Hematopoietic multipotent progenitor cell (in vitro differentiated cells): ENCODE results near the gene GALNT18. TPM values are rescaled to one million over a fixed set of nuclear protein-coding genes. Genes with fewer than 3 reads are reported as not detected.
A peak's percentile ranks its signal among the peaks of the same experiment; 100 is the strongest.

Experiments
- DNase-seq, 3 donors: peaks; one replicate each; pipeline ENCODE4 v3.0.0-alpha.2; 2011 to 2015; ENCODE audit warnings: low read depth in 2 of 3, low spot score in 2 of 3
- total RNA-seq: library from RNA; depleted of rRNA; stranded (reverse); fragments of >200 nt; gene quantifications from one replicate; pipeline ENCODE4 v1.2.3, GENCODE V29; 2012

Gene GALNT18
- total RNA-seq, 1 donor: 0.54 TPM

GRCh38 chr11:11570823-11571222, 51.0 kb downstream of the GALNT18 start:
- no peak for DNase-seq

GRCh38 chr11:11569936-11570491, 51.8 kb downstream of the GALNT18 start:
- DNase-seq: no peak

- DNase-seq: no peak
Measured at GRCh38 chr11:11568651-11569229, 53.1 kb downstream of the GALNT18 start.

GRCh38 chr11:11567936-11568650, 53.7 kb downstream of the GALNT18 start:
- no peak for DNase-seq

GRCh38 chr11:11565636-11566035, 56.2 kb downstream of the GALNT18 start:
- DNase-seq: peak in 1 of 3 donors; percentile 67

GRCh38 chr11:11563200-11563975, 58.4 kb downstream of the GALNT18 start:
- no peak for DNase-seq

- no peak for DNase-seq
Measured at GRCh38 chr11:11561991-11562390, 59.8 kb downstream of the GALNT18 start.

GRCh38 chr11:11558826-11559225, 63.0 kb downstream of the GALNT18 start:
- peak in 1 of 3 donors; percentile 3 for DNase-seq

- DNase-seq: no peak
Measured at GRCh38 chr11:11558396-11558795, 63.4 kb downstream of the GALNT18 start.

GRCh38 chr11:11555208-11555607, 66.6 kb downstream of the GALNT18 start:
- no peak for DNase-seq

GRCh38 chr11:11553573-11553972, 68.2 kb downstream of the GALNT18 start:
- no peak for DNase-seq

- DNase-seq: no peak
Measured at GRCh38 chr11:11552529-11553087, 69.2 kb downstream of the GALNT18 start.

GRCh38 chr11:11550534-11550933, 71.3 kb downstream of the GALNT18 start:
- no peak for DNase-seq

GRCh38 chr11:11545285-11546275, 76.2 kb downstream of the GALNT18 start:
- DNase-seq: no peak

- DNase-seq: no peak
Measured at GRCh38 chr11:11543656-11544055, 78.1 kb downstream of the GALNT18 start.

GRCh38 chr11:11540157-11540556, 81.6 kb downstream of the GALNT18 start:
- no peak for DNase-seq

- no peak for DNase-seq
Measured at GRCh38 chr11:11538277-11538960, 83.4 kb downstream of the GALNT18 start.

- DNase-seq: no peak
Measured at GRCh38 chr11:11537871-11538270, 83.9 kb downstream of the GALNT18 start.

- no peak for DNase-seq
Measured at GRCh38 chr11:11537372-11537771, 84.4 kb downstream of the GALNT18 start.
